NCI-H748 treated with DMSO at 0.1 percent for 48 hours (cell line): ENCODE results near the gene SOCS3.

Experiments used
- DNase-seq: peaks from one replicate; lab custom pipeline; 2025; lab: John Stamatoyannopoulos, UW

SOCS3 gene

GRCh38 chr17:78359997-78360370, at the start of gene SOCS3:
Gene SOCS3, minus strand, starts transcription at chr17:78360077. Its CDS starts 982 bp downstream, at chr17:78359095.
- peak; percentile 66 for DNase-seq

- peak; percentile 67 for DNase-seq
Observed at GRCh38 chr17:78409191-78409928, 49.5 kb upstream of the SOCS3 start.

DNA sequence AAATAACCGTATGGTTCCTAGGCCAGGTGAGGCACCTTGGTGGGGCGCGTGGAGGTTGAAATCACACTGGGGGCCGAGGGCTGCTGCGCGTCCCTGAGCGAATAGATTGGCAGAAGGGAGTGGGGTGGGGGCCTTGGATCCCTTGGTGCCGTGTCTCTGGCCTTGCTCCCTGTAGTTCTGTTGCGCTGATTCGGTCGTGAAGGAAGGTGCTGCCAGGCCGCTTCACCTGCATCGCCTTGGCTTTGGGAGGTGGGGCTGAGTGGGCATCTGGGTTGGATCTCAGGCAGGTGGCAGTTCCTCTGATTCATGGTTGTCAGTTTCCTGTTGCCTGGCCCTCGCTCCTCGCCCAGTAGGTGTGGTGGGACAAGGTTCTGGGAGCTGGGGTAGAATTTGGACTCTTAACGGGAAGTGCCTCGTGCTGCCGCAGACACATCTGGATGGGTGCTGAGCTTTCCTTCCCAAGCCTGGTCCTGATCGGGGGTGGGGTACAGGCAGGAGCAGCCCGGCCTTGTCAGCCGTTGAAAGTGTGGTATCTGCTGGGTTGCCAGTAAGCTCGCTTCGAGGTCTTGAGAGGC, 48.7 kb upstream of the SOCS3 start:
- no peak for DNase-seq

DNA sequence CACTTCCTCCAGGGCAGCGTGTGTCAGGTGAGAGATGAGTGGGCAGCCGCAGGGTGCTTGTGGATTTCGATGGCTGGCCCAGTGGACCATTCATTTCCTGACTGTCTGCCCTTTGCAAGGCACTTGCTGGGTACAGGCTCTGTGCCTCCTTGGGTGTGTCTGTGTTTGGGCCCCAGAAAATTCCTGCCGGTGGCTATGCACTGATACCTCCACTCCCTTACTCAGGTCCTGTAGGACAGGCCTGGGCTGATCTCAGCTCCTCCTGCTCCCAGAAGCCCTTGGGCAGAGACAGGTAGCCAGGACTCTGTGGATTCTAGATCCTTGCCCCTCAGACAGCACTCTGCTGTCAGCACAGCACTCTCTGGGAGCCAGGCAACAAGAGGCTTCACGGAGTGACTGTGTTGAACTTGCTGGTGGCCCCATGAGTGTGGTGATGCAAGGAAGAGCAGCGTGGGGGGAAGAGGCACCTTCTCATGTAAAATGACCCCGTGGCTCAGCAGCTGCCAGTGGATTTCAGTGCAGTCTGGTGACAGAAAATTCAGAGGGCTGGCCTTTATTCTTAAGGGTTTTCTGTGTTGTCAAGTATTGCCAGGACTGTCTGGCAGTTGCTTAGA, 47.6 kb upstream of the SOCS3 start:
- DNase-seq: no peak

GRCh38 chr17:78406920-78407319, 47.0 kb upstream of the SOCS3 start:
- DNase-seq: no peak

GRCh38 chr17:78406396-78406795, 46.5 kb upstream of the SOCS3 start:
- DNase-seq: no peak

DNA sequence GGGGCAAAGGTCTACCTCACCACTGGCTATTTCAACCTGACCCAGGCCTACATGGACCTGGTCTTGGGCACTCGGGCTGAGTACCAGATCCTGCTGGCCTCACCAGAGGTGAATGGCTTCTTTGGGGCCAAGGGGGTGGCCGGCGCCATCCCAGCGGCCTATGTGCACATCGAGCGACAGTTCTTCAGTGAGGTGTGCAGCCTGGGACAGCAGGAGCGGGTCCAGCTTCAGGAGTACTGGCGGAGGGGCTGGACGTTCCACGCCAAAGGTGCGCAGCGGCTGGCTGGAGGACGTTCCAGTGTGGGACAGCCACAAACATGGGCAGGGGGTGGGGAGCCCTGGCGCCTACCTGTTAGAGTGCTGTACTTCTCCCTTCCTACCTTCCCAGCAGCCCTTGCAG, 43.9 kb upstream of the SOCS3 start:
- DNase-seq: no peak

- no peak for DNase-seq
Observed at GRCh38 chr17:78401891-78402290, 42.0 kb upstream of the SOCS3 start.

DNA sequence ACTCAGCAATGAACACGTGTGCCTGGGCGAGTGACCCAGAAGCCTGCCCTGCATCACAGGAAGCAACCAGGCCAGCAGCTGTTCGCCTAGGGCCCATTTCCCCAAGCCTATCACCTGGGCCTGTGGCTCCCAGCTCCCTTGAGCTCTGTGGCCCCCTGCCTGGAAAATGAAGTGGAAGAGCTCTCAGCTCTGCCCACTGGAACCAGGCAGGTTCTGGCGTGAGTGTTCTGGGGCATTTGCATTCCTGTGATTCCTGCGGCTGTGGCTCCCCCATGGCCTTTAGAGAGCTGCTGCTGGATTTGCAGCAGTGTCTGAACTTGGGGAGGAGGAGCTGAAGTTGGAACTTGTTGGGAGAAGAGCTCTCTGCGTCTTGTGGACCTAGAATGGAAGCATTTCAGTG, 41.4 kb upstream of the SOCS3 start:
- no peak for DNase-seq

DNA sequence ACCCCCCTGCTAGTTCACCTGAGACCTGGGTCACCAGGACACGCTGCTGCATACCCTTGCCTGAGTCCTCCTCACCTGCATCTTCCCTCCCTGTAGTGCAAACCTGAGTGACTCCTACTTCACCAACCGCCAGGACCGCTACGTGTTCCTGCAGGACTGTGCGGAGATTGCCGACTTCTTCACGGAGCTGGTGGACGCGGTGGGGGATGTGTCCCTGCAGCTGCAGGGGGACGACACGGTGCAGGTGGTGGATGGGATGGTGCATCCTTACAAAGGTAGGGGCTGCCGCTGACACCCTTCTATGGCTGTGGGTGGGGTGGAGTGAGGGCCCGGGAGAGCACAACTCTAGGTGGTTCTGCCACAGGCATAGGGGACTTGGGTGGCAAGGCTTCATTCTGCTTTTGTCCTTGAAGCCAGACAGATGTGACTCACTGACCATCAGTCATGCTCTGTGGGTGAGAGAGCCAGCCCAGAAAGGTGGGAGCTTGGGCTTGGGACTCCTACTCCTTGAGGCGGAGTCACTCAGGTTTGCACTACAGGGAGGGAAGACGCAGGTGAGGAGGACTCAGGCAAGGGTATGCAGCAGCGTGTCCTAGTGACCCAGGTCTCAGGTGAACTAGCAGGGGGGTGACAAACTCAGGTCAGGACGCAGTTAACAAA, 40.8 kb upstream of the SOCS3 start:
- no peak for DNase-seq

DNA sequence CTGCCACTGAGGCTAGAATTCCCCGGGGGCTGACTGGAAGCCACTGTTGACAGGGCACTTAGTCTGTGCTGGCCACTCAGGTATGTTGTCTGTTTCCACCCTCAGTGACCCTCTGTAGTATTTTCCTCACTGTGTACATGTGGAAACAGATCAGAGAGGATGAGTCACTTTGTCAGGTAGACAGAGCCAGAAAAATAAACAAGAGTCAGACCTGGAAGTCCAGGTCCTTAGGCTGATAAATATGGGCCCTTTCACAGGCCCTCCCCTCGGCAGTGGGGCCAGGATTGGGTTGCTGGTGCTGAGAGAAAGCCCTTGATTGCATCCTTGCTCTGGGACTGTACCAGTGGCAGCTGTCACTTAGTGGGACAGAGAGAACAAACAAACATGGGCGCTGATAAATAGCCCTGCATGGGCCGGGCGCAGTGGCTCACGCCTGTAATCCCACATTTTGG, 39.8 kb upstream of the SOCS3 start:
- DNase-seq: no peak

DNA sequence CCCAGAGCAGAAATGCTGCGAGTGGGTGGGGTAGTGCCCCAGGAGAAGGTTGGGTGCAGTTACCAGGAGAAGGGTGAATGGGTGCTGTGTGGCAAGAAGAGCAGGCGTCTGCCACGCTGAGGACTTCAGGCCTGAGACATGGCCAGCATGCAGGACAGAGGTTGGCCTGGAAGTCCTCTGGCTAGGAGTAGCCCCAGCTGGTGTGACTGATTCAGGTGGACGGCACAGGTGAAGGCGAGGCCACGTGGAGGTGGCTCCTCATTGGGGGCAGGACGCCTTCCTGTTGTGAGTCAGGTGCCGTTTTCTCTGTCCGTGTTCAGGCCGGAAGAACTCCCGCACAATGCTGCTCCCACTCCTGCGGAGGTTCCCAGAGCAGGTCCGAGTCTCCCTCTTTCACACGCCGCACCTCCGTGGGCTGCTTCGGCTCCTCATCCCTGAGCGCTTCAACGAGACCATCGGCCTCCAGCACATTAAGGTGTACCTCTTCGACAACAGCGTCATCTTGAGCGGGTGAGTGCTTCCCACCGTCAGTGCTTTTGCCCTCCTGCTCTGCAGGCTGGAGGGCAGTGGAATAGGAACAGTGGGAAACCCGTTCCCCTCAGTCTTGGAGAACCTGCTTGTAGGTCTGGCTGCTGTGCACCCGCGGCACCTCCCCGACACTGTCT, 39.3 kb upstream of the SOCS3 start:
- DNase-seq: no peak

GRCh38 chr17:78398390-78398789, 38.5 kb upstream of the SOCS3 start:
- DNase-seq: no peak

- DNase-seq: no peak
Observed at GRCh38 chr17:78397681-78398101, 37.8 kb upstream of the SOCS3 start.

- no peak for DNase-seq
Observed at GRCh38 chr17:78396441-78397337, 36.8 kb upstream of the SOCS3 start.

DNA sequence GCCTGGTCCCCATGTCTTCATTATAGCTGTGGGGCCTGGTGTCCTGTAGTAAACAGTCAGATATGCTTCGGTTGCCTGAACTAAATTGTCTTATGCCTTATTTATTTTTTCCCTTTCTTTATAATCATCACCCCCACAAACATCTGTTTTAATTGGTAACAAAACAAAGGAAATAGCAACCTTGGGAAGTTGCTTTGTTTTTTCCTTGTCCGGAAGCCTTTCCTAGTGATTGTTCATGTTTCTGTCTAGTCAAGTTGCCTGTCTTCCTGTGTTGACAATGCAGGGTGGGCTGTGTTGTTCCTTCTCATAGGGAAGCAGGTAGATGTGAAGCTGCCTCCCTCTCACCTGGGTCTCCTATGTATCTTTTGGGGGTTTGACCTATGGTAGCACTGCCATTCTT, 35.3 kb upstream of the SOCS3 start:
- peak; percentile 5 for DNase-seq

GRCh38 chr17:78394209-78394608, 34.3 kb upstream of the SOCS3 start:
- peak; percentile 95 for DNase-seq

- no peak for DNase-seq
Observed at GRCh38 chr17:78393575-78393974, 33.7 kb upstream of the SOCS3 start.

DNA sequence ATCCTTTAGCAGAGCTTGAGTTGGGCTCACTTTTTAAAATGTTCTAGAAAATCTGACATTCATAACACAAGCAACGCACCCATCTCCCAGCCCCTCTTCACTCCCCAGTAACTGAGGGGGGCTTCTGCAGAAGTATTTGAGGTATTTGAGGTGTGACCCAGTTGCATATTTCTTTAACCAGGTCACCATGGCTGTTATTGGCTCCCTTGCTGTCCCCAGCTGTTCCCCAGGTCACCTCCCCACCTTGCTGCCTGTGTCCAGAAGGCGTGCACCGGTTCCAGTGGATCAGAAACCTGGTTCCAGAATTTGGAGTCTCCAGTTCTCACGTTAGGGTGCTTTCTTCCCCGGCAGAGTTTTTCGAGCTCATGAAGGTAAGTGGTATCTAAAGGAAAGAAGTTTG, 32.4 kb upstream of the SOCS3 start:
- no peak for DNase-seq

DNA sequence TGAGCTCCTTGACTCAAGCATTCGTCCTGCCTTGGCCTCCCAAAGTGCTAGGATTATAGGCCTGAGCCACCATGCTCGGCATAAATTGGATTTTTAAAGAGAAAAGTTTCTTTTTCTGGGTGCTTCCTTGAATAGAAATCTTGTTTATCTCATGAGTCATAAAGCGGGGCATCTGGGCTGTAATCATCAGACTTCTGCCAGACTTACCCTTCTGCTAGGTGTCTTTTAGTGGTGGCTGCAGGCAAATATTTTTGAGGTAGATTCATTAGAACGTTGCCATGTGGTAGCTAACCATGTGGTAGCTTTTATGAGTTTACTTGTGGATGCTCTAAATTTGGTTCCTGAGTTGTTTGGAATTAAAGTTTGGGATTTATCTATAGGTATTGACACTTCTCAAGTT, 32.0 kb upstream of the SOCS3 start:
- no peak for DNase-seq

DNA sequence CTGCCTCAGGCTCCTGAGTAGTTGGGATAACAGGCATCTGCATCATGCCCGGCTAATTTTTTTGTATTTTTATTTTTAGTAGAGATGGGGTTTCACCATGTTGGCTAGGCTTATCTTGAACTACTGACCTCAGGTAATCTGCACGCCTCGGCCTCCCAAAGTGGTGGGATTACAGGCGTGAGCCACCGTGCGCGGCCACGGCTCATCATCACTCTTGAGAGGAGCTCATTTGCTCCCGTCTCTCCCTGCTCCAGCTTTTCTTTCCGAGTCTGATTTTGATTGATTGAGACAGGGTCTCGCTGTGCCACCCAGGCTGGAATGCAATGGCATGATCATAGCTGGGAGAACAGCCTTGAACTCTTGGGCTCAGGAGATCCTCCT, 31.2 kb upstream of the SOCS3 start:
- no peak for DNase-seq
